HT1080 (cell line): ENCODE results near the gene MFAP4. TPM values are rescaled to one million over a fixed set of nuclear protein-coding genes. Genes with fewer than 3 reads are reported as not detected.
A peak's percentile ranks its signal among the peaks of the same experiment; 100 is the strongest.

Experiments used
- DNase-seq: peaks from one replicate; pipeline ENCODE4 v3.0.0-alpha.2; 2015; ENCODE audit warnings: low read depth
- total RNA-seq: library from RNA; depleted of rRNA; stranded (reverse); fragments of >200 nt; shearing (Covaris generic); gene quantifications from 2 replicates; pipeline ENCODE4 v1.2.3, GENCODE V29; 2014

MFAP4 gene
- total RNA-seq, 1 experiment from 2014 or later, result not detected

- DNase-seq, result no peak
Observed at GRCh38 chr17:19410875-19411620, 24.1 kb upstream of the MFAP4 start, which contains the start of gene RNF112. Gene RNF112 (plus strand): TSS chr17:19411232. CDS start chr17:19411409, 177 bp downstream.

GRCh38 chr17:19410091-19410490, 23.1 kb upstream of the MFAP4 start:
- no peak for DNase-seq

- peak; percentile 44 for DNase-seq
Observed at GRCh38 chr17:19409509-19409908, 22.5 kb upstream of the MFAP4 start.

- no peak for DNase-seq
Observed at GRCh38 chr17:19409066-19409465, 22.1 kb upstream of the MFAP4 start.

GRCh38 chr17:19408346-19408710, 21.3 kb upstream of the MFAP4 start:
- DNase-seq, result no peak

GRCh38 chr17:19407601-19408345, 20.8 kb upstream of the MFAP4 start:
- no peak for DNase-seq

- no peak for DNase-seq
Observed at GRCh38 chr17:19405114-19405513, 18.1 kb upstream of the MFAP4 start.

GRCh38 chr17:19404264-19404663, 17.3 kb upstream of the MFAP4 start:
- DNase-seq, result no peak

GRCh38 chr17:19403021-19403420, 16.0 kb upstream of the MFAP4 start:
- DNase-seq, result no peak

- DNase-seq, result no peak
Observed at GRCh38 chr17:19402171-19402570, 15.2 kb upstream of the MFAP4 start.

- no peak for DNase-seq
Observed at GRCh38 chr17:19401321-19402010, 14.5 kb upstream of the MFAP4 start.

- no peak for DNase-seq
Observed at GRCh38 chr17:19399750-19400450, 12.9 kb upstream of the MFAP4 start.

- DNase-seq, result peak; percentile 26
Observed at GRCh38 chr17:19398301-19399181, 11.6 kb upstream of the MFAP4 start.

GRCh38 chr17:19397556-19398041, 10.6 kb upstream of the MFAP4 start:
- DNase-seq, result no peak

GRCh38 chr17:19392303-19392702, 5.3 kb upstream of the MFAP4 start:
- no peak for DNase-seq

GRCh38 chr17:19391432-19391831, 4.4 kb upstream of the MFAP4 start:
- no peak for DNase-seq

- DNase-seq, result no peak
Observed at GRCh38 chr17:19390951-19391350, 4.0 kb upstream of the MFAP4 start.

GRCh38 chr17:19388791-19389785, 2.1 kb upstream of the MFAP4 start:
- no peak for DNase-seq

- no peak for DNase-seq
Observed at GRCh38 chr17:19387921-19388521, 1.0 kb upstream of the MFAP4 start.
